GM21528 (cell line): ENCODE measurements around the gene C16orf87.
A peak's percentile ranks its signal among the peaks of the same experiment; 100 is the strongest.
"Not testable (repeated sequence)": the region's sequence is repeated elsewhere in the genome, so short reads cannot be mapped to it uniquely, and the experiment has no call there.

Experiments
- ATAC-seq: cut with Tn5 transposase; IDR thresholded peaks from one replicate; pipeline ENCODE4 v1.9.1; 2021; ENCODE audit warnings: mild to moderate bottlenecking, moderate library complexity; ENCODE audit not compliant: unreplicated experiment, low FRiP score

C16orf87 gene

DNA sequence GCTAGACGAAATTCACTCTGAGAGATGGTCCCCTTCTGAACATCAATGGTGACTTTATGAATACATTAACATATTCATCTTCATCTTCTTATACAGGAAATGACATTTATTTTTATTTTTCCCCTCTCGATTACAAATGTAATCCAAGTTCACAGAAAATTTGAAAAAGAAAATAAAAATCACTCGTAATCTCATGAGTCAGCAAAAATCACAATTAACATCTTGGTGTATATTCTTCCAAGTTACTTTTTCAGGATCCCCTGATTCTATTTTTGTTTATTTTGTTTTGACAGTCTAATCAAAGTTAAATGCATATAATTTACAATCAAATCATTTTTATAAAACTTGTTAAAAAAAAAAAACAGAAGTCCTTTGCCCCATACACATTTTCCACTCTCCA is 27.6 kb downstream of the C16orf87 start:
- ATAC-seq: no peak

DNA sequence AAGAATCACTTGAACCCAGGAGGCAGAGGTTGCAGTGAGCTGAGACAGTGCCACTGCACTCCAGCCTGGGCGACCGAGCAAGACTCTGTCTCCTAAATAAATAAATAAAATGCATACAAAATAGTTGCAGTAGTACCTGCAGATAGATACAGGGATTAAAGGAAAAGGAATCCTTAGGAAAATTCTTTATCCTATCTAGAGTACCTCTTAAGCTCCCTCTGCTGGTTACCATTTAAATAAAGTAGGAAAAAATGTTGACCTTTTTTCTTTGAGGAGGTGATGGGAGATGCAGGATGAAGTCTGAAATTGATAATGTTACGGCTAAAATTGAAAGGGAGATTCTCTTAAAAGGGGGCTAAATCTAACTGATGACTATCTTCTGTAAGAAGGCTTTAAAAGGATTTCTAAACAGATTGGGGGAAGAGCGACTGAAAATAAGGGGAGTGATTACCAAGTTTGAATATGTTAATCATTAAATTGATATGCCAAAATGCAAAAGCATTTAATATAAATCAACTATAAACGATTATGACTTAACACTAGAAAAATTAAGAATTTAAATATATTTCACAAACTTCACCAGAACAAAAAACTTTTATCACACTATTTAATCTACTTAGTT is 29.4 kb downstream of the C16orf87 start:
- no peak for ATAC-seq

DNA sequence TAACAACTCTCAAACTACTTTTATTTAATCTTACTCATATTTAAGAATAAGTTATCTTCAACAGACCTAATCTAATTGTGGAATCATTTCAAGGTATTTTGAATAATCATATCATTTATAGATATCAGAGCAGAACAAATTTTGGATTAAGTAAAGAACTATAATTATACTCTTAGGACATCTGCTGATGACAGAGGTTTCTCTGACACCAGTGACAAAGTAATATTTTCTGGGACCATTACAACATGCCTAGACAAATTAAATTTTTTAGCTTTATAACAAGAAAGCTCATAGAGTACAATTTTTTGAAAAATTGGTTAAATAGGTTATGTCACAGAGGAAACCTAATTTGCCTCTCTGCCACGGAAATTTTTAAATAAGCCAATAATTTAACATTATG is 30.5 kb downstream of the C16orf87 start:
- no peak for ATAC-seq

DNA sequence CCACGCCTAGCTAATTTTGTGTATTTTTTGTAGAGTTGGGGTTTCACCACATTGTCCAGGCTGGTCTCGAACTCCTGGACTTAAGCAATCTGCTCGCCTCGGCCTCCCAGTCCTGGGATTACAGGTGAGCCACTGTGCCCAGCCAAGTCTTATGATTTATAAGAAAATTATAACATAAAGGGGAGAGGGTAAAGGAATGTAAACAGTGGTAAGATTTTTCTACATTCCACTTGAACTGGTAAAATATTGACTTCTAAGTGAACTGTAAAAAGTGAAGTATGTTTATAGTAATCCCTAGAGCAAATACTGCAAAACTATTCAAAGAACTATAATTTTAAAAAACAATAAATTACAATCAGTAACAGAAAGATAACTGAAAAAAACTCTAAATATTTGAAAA is 33.5 kb downstream of the C16orf87 start:
- no peak for ATAC-seq

DNA sequence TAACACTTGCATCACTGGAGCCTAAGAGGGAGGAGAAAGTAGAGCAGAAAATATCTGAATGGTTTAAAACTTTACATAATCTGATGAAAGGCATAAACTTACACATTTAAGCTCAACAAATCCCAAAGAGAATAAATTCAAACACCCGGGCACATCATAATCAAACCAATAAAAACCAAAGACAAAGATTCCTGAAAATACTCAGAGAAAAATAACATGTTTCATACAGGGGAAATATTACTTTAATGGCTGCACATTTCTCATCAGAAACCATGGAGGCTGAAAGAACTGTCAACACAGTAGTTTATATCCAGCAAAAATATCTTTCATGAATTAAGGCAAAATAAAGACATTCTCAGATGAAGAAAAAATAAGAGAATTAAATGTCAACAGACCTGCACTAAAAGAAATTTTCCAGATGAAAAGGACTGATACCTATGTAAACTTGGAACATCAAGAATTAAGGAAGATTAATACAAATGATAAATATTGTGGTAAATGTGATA is 34.2 kb downstream of the C16orf87 start:
- ATAC-seq: no peak

DNA sequence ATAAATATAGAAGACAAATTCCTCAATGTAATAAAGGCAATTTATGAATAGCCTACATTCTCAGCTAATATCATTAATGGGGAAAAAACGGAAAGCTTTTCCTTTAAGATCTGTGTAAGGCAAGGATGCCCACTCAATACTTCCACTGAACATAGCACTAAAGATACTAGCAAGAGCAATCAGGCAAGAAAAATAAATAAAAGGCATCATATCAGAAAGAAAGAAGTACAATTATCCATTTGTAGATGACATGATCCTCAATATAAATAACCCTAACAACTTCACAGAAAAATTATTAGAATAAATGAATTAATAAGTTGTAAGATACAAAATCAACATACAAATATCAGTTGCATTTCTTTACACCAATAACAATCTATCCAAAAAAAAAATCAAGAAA is 37.1 kb downstream of the C16orf87 start:
- no peak for ATAC-seq

DNA sequence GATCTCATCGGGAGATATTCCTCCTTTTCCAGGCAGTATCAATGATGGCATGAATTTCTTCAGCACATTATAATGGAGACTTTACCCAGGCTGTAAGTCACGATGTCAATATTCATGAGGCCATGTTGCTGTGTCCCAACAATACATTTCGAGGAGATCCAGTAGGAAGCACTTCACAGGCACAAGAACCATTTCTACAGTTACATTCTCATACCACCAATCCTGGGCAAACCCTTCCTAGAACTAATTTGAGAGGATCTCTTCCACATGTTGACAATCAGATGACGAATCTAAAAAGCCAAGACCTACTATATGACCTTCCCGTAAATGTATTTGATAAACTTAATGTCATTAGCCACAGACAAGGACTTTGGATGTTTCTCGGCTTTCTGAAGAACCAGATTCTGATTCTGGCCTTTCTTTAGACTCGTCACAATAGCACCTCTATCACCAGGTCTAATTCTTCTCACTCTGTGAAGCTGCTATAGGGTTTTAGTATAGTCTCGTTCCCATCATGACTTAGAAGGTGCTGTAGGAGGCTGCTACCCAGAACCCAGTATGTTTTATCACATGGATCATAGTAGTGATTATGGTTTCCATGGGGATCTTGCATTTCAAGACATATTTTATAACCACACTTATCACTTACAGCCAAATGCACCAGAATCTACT is 40.2 kb downstream of the C16orf87 start:
- no peak for ATAC-seq

DNA sequence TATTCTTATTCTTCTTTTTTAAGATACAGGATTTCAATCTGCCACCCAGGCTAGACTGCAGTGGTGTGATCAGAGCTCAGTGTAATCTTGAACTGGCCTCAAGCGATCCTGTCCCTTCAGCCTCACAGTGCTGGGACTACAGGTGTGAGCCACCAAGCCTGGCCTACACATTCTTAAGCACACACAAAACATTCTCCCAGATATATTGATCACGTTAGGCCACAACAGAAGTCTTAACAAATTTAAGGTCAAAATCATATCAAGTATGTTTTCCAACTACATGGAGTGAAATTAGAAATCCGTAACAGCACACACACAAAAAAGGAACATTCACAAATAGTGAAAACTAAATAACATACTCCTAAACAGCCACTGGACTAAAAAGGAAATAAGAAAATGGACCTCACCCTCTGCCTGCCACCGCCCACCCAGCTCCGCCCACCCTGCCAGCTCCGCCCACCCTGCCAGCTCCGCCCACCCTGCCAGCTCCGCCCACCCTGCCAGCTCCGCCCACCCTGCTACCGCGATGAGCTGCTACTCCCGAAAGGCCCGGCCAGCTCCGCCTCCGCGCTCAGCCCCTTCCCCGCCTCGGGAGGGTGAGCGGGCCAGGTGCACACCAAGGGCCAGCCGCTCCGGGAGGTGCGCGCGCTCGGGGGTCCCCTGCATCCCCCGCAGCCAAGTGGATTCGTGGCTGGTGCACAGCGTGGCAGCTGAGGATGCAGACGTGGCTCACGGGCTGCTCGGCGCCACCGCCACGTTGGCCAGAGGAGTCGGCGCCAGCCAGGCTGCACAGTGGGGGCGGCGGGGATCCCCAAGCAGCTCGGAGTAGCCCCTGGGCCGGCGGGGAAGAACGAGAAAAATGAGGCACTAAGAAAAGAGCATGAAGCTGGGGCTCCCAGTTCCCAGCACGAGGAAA is 41.2 kb downstream of the C16orf87 start:
- peak; percentile 83 for ATAC-seq

DNA sequence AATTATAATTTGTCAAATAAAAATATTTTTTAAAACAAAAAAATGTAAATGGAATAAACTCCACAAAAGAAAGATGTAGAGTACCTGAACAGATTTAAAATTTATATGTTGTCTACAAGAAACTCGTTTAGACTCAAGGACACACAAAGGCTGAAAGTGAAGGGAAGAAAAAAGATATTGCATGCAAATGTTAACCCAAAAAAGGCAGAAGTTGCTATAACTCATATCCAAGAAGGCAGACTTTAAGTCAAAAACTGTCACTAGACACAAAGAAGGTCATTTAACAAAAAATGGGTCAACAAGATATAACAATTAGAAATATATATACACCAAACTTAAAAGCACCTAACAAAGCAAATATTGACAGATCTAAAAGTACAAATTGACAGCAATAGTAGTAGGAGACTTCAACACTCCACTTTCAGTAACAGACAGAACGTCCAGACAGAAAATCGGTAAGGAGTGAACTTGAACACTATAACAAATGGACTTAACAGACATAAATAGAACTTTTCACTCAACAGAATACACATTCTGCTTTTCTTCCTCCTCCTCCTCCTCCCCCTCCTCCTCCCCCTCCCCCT is 42.0 kb downstream of the C16orf87 start:
- ATAC-seq: no peak

DNA sequence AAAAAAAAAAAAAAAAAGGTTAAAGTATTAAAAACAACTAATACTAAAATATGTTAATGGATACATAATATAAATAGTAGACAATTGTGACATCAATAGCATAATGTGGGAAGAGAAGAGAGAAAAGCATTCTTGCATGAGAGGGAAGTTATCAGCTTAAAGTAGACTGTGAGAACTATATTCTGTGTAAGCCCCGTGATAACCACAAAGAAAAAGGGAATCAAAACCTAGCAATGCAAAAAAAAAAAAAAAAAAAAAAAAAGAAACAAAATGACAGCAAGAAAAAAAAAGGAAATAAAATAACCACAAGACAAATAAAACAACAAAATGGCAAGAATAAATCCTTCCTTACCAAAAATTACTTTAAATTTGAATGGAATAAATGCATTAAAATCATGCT is 43.1 kb downstream of the C16orf87 start:
- no peak for ATAC-seq

DNA sequence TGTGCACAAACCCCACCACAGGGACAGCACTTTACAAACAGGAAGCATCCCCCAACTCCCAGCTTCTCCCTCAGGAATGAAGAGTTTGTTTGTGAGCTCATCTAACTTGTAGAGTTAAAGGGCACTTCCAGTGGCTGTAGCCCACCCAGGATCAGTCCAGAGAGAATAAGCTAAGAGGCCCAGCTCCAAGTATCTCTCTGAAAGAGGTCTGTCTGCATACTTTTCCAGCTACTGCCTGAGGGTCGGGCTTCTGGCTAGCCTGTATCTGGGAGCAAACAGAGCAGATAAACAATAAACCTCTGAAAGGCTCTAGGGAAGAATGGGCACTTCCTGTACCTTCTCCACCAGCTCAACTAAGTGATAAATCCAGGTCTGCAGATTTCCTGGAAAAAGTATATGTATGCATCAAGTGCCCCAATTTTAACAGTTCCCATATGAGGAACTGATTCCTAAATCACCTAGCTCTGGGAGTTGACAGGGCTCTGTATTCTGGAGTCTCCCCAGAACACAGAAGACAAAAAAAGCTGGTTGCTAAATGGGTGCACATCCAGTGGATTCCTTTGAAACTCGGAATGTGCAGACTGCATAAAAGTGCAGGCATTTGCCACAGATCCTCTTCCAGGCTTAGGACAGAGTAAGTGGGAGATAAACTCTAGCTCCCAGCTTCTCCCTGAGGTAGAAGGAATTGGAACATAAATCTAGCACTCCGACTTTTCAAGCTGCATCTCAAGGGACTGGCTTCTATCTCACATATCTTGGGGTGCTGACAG is 45.7 kb downstream of the C16orf87 start:
- no peak for ATAC-seq

DNA sequence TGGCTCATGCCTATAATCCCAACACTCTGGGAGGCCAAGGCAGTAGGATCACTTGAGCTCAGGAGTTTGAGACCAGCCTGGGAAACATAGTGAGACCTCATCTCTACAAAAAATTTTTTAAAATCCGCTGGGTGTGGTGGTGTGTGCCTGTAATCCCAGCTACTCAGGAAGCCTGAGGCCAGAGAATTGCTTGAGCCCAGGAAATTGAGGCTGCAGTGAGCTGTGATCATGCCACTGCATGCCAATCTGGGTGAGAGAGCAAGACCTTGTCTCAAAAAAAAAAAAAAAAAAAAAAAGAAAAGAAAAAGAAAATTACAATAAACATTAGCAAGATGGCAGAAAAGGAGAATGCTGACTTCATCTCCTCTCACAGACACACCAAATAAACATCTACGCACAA is 46.4 kb downstream of the C16orf87 start:
- ATAC-seq: not testable (repeated sequence)

DNA sequence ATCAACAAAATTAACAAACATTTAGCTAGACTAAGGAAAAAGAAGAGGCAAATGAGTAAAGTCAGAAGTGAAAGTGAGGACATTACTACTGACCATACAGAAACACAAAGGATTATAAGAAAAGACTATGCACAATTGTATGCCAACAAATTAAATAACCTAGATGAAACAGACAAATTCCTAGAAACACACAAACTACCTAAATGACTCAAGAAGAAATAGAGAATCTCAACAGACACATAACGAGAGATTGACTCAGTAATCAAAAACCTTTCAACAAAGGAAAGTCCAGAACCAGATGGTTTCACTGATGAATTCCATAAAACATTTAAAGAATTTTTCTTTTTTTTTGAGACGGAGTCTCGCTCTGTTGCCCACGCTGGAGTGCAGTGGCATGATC is 47.2 kb downstream of the C16orf87 start:
- no peak for ATAC-seq

DNA sequence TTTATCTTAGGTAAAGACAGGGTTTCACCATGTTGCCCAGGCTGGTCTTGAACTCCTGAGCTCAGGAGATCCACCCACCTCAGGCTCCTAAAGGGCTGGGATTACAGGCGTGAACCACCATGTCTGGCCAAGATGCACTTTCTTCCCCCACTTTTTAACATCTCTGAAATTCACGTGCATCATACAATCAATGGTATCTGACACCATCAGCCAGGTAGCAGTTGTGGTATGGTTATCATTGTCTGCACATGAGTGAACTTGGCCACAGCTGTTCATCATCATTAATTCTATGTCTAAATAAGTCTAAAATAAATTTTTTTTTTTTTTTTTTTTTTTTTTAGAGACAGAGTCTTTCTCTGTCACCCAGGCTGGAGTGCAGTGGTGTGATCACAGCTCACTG is 48.7 kb downstream of the C16orf87 start:
- ATAC-seq: no peak

DNA sequence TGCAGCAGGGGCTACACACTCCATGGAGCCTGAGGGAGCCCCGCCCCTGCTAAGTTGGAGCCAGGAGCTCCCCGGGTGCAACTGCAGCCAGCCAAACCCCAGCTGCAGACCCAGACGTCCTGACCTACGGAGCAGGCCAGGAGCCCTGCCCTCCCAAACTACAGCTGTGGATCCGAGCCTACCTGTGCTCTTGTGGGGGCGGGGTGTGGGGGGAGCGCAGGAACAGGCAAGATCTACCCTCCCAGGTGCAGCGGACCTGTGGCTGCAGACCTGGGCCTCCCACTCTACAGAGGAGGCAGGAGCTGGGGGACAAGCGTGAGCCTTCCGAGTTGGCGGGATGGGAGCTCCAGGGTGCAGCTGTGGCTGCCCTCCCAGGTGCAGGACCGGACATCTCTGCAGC is 53.2 kb downstream of the C16orf87 start:
- no peak for ATAC-seq

DNA sequence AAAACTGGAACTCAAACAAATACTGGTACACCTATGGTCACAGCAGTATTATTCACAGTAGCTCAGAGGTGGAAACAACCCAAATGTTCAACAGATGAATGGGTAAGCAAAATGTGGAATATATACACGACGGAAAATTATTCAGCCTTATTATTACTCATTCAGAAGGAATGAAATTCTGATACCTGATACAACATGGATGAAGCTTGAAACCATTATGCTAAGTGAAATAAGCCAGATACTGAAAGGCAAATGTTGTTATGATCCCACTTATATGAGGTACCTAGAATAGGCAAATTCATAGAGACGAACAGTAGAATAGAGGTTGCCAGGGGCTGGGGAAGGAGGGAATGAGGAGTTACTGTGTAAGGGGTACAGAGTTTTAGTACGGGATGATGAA is 55.8 kb downstream of the C16orf87 start:
- ATAC-seq: peak; percentile 26

DNA sequence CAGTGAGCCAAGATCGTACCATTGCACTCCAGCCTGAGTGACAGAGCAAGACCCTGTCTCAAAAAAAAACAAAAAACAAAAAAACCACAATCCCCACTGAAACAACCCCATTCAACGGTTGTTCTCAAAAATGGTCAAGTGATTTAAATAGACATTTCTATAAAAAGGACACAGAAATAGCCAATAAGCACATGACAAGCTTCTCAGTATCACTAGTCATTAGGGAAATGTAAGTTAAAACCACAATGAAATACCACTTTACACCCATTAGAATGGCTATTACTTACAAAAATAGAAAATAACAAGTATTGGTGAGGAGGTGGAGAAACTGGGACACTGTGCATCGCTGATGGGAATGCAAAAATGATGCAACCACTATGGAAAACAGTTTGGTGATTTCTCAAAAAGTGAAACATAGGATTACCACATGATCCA is 56.2 kb downstream of the C16orf87 start:
- ATAC-seq: peak; percentile 68

DNA sequence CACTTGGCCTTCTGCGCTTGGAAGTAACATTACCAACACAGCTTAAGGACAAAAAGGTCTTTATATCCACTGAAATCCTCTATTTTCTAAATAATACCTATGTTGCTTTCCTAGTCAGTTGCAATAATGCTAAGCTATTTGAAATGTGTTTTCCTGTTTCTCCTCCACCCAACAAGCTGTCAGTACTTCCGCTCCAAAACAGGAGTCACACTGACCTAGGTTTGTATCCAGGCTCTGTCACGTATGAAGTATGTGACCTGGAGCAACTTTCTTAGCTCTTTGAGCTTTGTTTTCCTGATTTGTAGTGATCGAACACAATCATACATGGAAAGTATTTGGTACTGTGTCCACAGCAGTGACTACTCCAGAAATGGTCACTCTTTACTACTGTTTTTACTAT is 58.5 kb downstream of the C16orf87 start:
- no peak for ATAC-seq

DNA sequence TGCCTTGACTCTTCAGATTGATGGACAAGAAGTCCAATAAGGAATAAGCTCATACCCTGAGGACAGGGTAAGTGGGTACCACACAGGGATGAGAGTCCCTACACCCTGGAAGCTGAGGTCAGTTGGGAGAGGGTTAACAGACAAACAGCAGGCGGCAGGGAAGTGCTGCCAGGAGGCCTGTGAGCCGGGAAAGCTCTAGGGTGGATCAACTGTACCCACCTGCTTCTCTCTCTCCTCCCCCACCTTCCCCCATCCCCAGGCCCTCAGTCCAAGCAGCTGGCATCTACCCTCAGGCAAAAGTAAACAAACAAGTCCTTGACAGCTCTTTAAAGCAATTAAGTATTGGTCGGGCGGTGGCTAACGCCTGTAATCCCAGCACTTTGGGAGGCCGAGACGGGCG is 62.2 kb downstream of the C16orf87 start:
- no peak for ATAC-seq

DNA sequence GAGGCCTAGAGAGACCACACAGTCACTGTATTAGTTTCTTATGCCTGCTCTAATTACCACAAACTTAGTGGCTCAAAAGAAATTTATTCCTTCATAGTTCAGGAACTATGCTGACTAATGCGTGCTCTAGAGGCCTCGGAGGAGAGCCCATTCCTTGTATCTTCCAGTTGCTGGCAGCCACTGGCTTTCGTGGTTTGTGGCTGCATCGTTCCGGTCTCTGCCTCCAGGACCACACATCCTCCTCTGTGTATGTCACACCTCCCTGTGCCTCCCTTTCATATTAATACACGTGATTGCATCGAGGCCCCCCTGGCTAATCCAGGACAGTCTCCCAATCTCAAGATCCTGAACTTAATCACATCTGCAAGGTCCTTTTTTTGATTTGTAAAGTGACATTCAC is 65.9 kb downstream of the C16orf87 start:
- ATAC-seq: no peak
